Amygdala (tissue), 56 donors: Measurements from ENCODE around the gene GJA5.

Experiments
- DNase-seq, 56 donors: peaks; one replicate each; lab custom pipeline; 2025; lab: John Stamatoyannopoulos, UW

Gene GJA5

DNA sequence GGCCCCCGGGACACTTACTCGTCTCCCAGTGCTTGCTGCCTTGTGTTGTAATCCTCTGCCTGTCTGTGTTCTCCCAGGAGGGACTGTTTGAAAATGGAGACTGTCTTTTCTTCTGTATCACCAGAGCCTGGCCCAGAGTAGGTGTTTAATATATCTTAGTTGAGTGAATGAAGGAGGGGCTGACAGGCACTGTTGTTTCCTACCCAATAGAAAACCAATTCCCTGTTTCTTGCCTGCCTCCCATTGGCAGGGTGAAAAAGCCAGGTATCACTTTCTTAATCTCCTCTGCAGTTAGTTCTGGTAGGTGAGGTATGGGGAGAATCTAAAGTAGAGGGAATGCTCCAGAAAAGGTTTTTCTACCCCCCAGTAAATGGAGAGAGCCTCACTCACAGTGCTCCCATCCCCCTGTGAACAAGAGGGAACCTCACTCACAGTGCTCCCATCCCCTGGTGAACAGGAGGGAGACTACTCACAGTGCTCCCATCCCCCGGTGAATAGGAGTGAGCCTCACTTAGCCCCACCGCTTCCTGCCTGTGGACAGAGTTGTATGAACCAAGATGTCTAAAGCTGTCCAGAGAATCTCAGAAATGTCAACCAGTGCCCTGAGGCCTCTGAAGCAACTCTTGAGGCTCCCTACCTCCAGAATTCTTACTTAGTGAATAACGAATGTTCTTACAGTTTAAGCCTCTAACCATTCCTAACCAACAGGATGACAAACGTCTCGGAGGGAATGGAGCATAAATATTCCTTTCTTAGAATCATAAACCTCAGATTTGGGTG, at the start of gene GJA5:
Gene GJA5 (minus strand): TSS at position 122 of the 780 bp plus-strand sequence. CDS start 1,364 bp downstream, outside the sequence.
- DNase-seq: no peak

DNA sequence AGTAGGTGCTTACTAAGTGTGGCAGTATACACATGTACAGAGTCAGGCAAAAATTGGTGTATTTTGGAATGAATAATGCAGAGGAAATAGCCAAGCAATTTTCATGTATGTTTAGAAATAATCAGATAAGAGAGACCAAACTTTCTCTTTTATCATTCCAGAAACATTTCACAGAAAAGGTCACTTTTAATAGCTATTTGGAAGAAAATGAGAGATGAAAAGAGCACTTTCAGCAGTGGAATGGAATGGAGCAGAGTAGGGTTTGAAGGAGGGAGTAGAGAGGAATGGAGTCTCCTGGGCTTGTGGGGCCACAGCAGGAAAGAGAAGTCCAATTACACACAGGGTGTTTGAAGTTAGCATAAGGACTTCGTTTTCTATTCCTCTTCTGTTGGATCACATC, 48.8 kb upstream of the GJA5 start:
- DNase-seq: no peak

DNA sequence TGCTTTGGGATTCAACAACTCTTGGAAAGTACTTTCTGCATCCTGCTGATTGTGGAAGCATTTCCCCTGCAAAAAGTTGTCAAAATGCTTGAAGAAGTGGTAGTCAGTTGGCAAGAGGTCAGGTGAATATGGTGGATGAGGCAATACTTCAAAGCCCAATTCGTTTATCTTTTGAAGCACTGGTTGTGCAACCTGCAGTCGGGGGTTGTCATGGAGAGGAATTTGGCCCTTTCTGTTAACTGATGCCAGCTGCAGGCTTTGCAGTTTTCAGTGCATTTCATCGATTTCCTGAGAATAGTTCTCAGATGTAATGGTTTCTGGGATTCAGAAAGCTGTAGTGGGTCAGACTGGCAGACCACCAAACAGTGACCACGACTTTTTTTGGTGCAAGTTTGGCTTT, 47.6 kb upstream of the GJA5 start:
- DNase-seq: no peak

DNA sequence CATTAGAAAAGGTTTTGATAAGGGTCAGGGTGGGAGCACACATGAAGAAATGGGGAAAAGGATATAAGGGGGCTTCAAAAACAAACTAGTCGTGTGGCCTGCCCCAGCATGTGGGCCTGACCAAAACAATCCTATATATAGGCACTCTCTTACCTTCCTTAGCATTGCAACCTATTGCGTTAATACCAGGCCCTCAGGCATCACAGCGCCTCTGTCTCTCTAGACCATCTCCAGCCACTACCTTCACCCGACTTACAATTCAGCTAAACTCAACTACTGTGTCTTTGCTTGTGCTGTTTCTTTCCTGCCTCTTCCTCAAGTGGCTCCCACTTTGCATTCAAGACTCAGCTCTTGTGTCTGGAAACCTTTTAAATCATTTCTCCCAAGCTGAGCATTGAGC, 47.0 kb upstream of the GJA5 start:
- DNase-seq: no peak

DNA sequence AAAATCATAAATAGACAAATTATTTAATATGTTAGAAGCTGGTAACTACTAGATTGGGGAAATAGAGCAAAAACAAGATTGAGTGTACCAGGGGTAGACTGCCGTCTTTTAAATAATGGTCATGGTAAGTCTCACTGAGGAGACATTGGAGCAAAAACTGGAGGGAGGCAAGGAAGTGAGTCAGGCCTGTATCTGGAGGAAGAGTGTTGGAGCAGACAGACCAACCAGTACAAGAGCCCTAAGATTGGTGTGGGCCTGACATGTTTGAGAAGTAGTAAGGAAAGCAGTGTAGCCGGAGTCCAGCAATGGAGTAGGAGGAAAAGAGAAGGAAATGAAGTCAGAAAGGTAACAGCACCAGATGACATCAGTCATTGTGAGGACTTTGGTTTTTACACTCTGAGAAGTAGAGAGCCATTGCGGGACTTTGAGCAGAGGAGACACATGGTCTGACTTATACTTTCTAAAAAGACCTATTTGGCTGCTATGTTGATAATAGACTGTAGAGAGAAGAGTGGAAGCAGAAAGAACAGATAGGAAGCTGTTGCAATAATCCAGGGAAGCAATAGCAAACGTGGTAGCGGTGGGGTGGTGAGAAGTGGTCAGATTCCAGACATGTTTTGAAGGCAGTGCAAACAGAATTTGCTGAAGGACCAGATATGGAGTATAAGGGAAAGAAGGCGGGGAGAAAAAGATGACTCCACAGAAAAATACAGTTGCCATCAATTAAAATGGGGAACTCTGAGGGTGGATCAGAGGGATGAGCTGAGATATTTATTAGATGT, 44.7 kb upstream of the GJA5 start:
- DNase-seq: no peak

DNA sequence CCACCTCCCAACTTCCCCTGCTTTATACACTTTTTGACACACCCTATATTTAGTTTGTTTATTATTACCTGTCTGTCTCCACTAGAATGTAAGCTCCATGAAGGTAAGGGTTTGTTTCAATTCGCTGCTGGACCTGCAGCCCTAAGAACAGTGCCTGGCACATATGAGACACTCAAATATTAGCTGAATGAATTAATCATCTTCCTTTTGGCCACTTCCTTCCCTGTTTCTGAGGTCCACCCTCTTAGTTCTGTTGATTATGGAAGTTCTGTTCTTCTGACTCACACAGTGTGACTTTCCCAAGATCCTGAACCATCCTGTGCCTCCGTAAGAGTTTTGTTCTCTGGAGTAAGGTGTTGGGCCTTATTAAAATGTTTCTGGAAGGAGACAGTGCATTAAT, 40.4 kb upstream of the GJA5 start:
- DNase-seq: no peak

DNA sequence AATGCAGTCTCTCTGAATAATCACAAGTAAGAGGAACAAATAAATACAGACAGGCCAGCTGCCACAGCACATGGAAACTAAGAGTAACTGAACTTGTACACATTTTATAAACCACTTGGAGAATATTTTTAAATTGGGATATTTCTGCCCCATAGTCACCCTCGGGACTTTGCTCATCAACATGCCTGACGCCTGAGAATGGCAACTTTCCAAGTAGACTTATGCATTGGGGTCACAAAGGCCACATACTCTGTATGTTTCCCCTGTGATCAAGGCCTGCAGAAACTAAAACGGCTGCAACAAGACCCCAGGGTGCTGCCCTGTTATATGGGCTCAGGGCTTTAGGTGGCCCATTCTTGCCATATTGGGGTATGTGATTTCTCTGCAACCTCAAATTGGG, 38.3 kb upstream of the GJA5 start:
- no peak for DNase-seq

DNA sequence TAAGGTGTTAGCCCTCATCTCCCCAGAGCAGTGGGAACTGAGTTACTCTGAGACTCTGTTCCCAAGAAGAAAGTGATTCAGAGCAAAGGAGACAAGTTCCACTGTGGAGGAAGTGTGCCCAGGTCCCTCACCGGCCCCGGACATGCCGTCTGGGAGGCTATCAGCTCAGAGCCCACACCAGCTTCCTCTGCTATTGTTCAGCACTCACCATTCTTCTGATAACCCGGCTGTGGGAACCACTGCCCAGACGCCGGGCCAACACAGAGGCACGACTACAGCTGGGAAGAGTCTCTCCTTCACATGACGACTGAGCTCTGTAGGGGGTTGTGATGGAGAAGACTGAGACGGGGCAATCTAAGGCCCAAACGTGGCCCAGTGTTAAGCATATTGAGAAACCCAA, 34.2 kb upstream of the GJA5 start:
- DNase-seq: no peak

DNA sequence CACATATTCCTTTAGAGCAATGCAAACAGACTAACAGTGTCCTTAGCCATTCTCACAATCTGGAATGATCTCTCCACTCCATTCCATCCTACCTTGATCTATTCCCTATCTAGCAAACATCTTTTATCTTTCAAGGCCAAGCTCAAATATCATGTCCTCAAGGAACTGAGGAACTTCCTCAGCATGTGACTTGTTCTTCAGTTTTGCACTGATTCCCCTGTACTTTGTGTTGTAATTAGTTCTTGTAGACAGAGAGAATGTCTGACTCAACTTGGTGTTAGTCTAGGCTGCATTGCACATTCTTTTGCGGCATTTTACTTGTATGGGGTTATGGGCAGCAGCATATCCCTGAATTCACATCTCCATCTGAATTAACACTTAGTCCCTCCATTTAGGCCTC, 31.5 kb upstream of the GJA5 start:
- DNase-seq: no peak

DNA sequence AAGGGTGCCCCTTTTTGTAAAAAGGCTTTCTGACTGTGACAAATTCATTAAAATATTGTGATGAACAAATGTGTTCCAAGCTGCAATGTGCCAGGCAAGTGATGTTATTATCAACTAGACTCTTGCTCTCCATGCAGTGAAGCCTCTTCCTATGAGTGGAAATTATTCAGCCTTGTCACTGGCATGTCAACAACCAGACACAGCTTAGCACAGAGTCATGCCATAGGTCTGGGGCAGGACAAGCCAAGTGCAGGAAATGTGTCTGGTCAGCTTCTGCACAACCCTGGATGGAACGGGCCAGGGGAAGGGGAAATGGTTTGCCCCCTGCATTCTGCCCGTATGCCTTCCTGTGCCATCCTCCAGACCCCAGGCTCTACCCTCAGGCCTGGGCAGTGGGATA, 27.4 kb upstream of the GJA5 start:
- no peak for DNase-seq

DNA sequence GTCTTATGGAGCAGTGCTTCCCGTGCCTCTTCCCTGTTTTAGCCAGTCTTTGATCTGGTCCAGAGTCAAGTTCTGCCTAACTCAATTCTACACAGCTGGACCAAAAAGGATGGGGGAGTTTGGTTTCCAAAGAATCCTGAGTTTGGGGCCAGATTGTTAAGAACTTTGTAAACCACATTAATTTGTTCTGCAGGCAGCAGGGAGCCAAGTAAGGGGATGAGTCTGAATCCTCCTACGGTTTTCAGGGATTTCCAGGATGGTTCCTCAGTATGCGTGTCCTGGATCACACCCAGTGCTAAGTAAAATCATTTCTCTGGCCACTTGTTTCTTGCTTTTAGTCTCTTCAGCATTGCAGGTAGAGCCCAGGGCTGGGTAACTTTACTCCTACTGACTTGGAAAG, 26.1 kb upstream of the GJA5 start:
- no peak for DNase-seq

DNA sequence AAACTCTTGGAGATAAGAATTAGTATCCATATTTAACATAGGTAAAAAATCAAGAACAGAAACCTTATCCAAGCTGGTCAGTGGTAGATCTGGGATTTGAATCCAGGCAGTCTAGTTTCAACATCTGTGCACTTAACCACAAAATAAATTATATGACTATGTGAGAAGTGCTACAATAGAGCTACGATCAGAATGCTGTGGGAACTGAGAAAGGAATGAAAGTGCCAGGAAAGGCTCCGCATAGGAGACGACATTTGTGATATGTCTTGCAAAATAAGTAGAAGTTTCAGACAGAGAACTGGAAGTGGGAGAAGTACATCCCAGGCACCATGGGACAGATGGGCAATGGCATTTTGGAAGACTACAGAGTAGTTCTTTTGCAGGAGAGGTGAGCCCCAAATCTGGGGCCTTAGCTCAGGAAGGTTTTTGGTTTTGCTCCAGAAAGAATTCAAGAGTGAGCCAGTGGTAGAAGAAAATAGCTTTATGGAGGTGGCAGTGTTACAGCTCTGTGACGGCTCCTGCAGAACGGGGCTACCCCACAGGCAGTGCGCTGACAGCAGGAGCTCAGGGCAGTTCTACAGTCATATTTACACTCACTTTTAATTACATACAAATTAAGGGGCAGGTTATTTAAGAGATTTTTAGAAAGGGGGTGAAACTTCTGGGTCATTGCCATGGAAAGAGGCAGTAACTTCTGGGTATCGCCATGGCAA, 25.5 kb upstream of the GJA5 start:
- no peak for DNase-seq

DNA sequence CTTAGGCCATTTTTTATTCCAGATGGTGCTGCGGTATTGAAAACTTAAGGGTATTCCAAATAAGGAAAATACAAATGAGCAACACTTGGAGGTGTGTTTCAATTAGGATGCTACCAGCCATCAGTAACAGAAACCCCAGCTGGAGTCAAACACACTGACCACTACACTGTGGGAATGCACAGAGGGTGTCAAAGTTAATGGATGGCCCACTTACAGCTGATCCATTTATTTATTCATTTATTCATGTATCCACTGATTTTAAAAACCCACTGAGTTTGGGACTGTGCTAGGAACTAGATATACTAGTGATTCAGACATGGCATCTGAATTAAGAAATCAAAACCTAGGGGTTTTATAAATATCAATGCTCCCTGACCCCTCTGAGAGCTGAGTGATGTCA, 24.5 kb upstream of the GJA5 start:
- no peak for DNase-seq

DNA sequence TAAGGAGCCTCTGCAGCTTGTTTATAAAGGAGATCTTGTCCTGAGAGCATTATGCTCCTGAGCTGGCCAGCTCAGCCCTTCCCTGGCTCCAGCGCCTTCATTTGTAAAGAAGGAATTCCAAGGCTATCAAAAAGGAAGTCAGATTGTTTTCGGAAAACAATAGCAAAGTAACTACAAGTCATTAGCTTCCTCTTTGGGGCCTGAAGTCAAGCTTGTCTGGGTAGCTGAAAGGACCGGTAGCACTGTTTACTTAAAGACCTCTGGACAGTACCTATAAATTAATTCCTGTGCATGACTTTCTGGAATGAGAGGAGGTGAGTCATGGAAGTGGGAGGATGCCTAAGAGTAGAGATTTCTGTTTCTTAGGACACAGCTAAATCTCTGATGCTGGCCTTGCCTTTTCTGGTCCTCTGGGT, 20.7 kb upstream of the GJA5 start:
- DNase-seq: no peak

DNA sequence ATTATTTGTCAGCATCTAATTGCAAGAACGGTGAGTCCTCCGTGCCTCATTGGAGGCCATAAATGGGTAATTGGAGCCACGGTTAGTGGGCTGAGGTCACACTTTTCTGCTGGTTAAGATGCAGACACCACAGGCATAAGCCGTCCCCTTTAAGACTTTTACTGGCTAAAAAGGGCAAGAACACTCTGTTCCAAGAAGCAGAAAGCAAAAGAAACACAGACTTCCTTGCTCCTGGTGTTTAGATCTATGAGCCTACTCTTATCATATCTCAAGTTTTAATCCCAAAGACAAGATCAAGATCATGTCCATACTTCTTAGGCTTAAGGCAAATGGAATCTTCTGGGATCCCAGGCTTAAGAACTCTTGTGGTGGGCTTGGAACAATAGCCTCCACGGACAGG, 17.3 kb upstream of the GJA5 start:
- no peak for DNase-seq

DNA sequence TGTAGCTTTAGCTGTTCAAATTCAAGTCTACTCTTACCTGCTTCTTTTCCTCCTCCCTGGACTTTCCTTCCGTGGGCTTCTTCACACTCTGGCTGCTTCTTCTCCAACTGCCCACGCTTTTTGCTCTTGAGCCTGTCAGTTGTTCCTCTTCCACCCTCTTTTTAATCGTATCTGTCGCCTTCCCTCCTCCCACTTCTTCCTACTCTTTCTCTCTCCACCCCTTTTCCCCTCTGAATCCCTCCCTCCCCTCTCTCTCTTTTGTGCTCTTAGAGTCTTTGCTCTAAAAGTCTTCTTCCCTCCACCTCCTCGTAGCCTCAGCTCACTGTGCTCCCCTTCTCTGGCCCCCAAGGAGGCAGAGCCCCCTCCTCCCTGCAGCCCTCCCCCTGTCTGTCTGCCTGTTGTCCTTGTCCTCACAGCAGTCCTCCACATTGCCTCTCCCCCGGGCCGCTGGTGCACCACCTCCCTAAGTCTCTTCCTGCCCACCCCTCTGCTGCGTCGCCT, 12.9 kb upstream of the GJA5 start:
- no peak for DNase-seq

DNA sequence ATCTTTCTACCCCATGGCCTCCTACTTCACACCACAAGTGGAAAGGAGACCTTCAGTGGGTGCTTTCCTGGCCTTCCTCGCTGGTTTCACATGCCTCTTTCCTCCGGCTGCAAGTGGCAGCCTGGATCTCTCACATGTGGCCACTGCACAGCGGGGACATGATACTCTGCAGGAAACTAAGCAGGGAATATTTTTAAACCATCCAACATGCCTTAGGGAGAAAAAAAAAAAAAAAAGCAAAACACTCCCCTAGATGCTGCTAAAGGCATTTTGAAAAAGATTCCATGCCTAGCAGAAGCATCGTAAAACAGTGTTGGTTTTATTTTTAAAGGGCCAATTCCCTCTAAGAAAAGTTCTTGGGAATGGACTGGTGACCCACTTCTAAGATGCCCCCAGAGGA, 12.2 kb upstream of the GJA5 start:
- no peak for DNase-seq

DNA sequence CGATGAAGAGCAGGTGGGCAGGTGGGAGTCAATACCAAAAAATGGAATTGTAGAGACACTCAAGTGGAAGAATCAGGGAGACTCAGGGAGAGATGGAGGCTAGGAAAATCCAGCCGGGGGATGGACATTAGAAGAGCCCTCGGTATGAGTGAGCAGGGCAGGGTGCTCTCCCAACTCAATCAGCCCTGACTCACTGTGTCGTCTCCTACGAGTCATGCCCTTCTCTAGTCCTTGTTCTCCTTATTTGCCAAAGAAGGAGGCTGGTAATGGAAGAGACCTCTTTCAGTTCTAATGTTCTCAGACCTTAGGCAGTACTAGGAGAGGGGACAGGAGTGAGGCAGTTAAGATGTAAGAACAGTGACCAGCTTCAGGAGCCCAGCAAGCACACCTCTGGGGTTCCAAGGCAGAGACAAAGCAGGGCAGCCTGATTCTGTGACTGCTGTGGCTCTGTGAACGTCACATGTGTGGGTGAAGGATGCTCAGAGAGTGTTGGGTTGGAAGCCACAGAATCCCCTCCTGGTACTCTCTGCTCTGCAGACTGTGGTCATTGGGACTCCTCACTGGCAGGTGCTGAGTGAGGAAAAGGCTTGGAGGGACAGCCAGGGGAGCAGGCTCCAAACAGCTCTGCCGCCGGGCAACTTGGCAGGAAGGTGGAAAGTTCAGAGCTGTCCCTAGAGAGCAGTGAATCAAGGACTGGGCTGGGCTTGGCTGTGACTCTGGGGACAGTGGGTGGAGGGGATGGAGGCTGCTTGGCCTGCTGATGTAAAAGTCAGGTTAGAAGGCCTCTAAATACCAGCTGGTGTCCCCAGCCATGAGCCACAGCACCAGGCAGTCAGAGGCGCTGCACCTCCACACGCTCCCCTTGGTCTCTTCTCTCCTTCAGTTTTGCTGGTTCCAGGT, 11.1 kb upstream of the GJA5 start:
- DNase-seq: peak in 5 of 56 donors; percentile 4 to 24 (median 13)

DNA sequence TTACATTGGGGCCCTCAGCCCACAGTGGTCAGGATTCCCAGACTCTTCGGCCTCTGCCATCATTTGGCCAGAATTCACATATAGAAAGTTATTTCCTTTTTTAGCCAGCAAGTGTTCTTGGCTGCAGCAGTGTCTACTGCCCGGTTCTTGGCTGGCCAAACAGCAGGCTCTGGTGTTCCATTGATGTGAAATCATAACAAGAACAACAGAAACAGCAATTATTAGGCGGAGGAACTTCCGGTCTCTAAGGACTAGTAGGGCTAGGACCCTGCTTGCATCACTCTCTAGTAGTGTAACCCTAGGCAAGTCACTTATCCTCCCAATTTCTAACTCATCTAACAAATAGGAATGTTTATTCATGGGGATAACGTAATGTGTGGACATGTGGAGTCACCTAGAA, 8.7 kb upstream of the GJA5 start:
- DNase-seq: no peak

DNA sequence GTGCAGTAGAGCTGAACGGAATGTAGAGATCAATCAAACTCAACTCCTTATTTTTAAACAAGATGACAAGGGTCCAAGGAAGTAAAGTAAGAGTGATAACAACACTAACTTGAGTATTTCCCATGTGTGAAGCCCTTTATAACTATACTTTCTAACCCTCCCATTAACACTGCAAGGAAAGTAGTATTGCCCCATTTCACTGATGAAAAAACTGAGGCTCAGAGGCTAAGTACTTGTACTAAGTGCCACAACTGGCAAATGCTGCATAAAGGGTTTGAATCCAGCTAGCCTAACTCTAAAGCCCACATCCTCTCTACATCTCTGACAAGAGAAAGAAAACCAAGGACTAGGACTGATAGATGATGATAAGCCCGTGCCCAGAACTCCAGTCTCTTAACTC, 8.2 kb upstream of the GJA5 start:
- DNase-seq: no peak
